HEK293 (cell line): ENCODE measurements around the gene SDF2.

Source experiments
- SALL2 ChIP-seq: fragments of 450-650 bp; formaldehyde crosslinking; IDR thresholded peaks from 2 replicates; pipeline ENCODE4 v1.5.0; 2017; ENCODE audit warnings: missing biosample characterization, mild to moderate bottlenecking, missing genetic modification characterization, borderline replicate concordance
- YY1 ChIP-seq: fragments of 450-650 bp; formaldehyde crosslinking; IDR thresholded peaks from 2 replicates; pipeline ENCODE4 v1.5.1; 2018; ENCODE audit warnings: missing biosample characterization, missing genetic modification characterization
- ZFHX2 ChIP-seq: fragments of 450-650 bp; formaldehyde crosslinking; conservative IDR thresholded peaks from 2 replicates; pipeline ENCODE4 v1.5.1; 2016; ENCODE audit warnings: missing biosample characterization, missing genetic modification characterization
- ZNF132 ChIP-seq: fragments of 450-650 bp; formaldehyde crosslinking; IDR thresholded peaks from 2 replicates; pipeline ENCODE4 v1.5.1; 2017; ENCODE audit warnings: missing biosample characterization, missing genetic modification characterization, borderline replicate concordance
- ZNF530 ChIP-seq: fragments of 450-650 bp; formaldehyde crosslinking; IDR thresholded peaks from 2 replicates; pipeline ENCODE4 v1.5.1; 2016; ENCODE audit warnings: low read depth, missing biosample characterization, missing genetic modification characterization
- ZSCAN16 ChIP-seq: fragments of 450-650 bp; formaldehyde crosslinking; IDR thresholded peaks from 2 replicates; pipeline ENCODE4 v1.5.1; 2016; ENCODE audit warnings: missing biosample characterization, missing genetic modification characterization
- TF ChIP-seq, protein P1 (sequence below): fragments of 450-650 bp; formaldehyde crosslinking; IDR thresholded peaks from 2 replicates; pipeline ENCODE4 v1.5.1; 2016; ENCODE audit warnings: missing biosample characterization, missing genetic modification characterization, borderline replicate concordance
- TF ChIP-seq, protein P2 (sequence below): fragments of 450-650 bp; formaldehyde crosslinking; IDR thresholded peaks from 2 replicates; pipeline ENCODE4 v1.5.1; 2017; ENCODE audit warnings: missing biosample characterization, missing genetic modification characterization
- TF ChIP-seq, protein P3 (sequence below): fragments of 450-650 bp; formaldehyde crosslinking; conservative IDR thresholded peaks from 2 replicates; pipeline ENCODE4 v1.5.1; 2016; ENCODE audit warnings: low read depth, missing biosample characterization, missing genetic modification characterization
- TF ChIP-seq, protein P4 (sequence below): fragments of 450-650 bp; formaldehyde crosslinking; IDR thresholded peaks from 2 replicates; pipeline ENCODE4 v1.5.1; 2016; ENCODE audit warnings: missing biosample characterization, missing genetic modification characterization
- TF ChIP-seq, protein P5 (sequence below): fragments of 450-650 bp; formaldehyde crosslinking; IDR thresholded peaks from 2 replicates; pipeline ENCODE4 v1.5.1; 2017; ENCODE audit warnings: missing biosample characterization, missing genetic modification characterization

DNA sequence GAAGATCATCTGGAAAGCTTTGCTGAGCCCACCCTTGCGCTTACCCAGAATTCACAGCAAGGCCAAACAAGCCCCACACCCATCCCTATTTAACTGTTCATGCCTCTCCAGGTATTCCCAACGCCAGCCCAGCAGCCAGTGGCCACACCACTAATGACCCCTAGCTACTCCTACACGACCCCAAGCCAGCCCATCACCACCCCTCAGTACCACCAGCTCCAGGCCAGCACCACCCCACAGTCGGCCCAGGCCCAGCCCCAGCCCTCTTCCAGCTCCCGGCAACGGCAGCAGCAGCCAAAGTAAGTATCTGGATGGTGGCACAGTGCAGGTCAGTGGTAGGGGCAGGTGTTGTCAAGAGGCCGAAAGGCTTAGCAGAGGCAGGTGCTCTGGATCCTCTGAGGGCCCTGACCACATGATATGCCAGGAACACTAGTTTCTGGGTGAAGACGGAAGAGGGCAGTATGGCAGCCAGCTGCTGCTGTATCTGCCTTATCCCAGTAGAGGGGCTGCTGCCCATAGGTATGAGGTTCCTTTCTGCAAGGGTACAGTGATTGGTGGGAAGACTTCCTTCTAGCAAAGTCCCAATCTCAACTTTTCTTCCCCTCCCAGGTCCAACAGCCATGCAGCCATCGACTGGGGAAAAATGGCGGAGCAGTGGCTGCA is 39.3 kb upstream of the SDF2 start:
- TF ChIP-seq, protein P1, sequence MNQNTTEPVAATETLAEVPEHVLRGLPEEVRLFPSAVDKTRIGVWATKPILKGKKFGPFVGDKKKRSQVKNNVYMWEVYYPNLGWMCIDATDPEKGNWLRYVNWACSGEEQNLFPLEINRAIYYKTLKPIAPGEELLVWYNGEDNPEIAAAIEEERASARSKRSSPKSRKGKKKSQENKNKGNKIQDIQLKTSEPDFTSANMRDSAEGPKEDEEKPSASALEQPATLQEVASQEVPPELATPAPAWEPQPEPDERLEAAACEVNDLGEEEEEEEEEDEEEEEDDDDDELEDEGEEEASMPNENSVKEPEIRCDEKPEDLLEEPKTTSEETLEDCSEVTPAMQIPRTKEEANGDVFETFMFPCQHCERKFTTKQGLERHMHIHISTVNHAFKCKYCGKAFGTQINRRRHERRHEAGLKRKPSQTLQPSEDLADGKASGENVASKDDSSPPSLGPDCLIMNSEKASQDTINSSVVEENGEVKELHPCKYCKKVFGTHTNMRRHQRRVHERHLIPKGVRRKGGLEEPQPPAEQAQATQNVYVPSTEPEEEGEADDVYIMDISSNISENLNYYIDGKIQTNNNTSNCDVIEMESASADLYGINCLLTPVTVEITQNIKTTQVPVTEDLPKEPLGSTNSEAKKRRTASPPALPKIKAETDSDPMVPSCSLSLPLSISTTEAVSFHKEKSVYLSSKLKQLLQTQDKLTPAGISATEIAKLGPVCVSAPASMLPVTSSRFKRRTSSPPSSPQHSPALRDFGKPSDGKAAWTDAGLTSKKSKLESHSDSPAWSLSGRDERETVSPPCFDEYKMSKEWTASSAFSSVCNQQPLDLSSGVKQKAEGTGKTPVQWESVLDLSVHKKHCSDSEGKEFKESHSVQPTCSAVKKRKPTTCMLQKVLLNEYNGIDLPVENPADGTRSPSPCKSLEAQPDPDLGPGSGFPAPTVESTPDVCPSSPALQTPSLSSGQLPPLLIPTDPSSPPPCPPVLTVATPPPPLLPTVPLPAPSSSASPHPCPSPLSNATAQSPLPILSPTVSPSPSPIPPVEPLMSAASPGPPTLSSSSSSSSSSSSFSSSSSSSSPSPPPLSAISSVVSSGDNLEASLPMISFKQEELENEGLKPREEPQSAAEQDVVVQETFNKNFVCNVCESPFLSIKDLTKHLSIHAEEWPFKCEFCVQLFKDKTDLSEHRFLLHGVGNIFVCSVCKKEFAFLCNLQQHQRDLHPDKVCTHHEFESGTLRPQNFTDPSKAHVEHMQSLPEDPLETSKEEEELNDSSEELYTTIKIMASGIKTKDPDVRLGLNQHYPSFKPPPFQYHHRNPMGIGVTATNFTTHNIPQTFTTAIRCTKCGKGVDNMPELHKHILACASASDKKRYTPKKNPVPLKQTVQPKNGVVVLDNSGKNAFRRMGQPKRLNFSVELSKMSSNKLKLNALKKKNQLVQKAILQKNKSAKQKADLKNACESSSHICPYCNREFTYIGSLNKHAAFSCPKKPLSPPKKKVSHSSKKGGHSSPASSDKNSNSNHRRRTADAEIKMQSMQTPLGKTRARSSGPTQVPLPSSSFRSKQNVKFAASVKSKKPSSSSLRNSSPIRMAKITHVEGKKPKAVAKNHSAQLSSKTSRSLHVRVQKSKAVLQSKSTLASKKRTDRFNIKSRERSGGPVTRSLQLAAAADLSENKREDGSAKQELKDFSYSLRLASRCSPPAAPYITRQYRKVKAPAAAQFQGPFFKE (tag by site-specific recombination): no peak
- TF ChIP-seq, protein P2, sequence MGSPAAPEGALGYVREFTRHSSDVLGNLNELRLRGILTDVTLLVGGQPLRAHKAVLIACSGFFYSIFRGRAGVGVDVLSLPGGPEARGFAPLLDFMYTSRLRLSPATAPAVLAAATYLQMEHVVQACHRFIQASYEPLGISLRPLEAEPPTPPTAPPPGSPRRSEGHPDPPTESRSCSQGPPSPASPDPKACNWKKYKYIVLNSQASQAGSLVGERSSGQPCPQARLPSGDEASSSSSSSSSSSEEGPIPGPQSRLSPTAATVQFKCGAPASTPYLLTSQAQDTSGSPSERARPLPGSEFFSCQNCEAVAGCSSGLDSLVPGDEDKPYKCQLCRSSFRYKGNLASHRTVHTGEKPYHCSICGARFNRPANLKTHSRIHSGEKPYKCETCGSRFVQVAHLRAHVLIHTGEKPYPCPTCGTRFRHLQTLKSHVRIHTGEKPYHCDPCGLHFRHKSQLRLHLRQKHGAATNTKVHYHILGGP (tag by site-specific recombination): no peak
- TF ChIP-seq SALL2 (tag by site-specific recombination) (no peak), ZFHX2 (tag by site-specific recombination) (no peak), ZSCAN16 (no peak), YY1 (no peak), ZNF132 (no peak), ZNF530 (no peak)
- TF ChIP-seq, protein P3, sequence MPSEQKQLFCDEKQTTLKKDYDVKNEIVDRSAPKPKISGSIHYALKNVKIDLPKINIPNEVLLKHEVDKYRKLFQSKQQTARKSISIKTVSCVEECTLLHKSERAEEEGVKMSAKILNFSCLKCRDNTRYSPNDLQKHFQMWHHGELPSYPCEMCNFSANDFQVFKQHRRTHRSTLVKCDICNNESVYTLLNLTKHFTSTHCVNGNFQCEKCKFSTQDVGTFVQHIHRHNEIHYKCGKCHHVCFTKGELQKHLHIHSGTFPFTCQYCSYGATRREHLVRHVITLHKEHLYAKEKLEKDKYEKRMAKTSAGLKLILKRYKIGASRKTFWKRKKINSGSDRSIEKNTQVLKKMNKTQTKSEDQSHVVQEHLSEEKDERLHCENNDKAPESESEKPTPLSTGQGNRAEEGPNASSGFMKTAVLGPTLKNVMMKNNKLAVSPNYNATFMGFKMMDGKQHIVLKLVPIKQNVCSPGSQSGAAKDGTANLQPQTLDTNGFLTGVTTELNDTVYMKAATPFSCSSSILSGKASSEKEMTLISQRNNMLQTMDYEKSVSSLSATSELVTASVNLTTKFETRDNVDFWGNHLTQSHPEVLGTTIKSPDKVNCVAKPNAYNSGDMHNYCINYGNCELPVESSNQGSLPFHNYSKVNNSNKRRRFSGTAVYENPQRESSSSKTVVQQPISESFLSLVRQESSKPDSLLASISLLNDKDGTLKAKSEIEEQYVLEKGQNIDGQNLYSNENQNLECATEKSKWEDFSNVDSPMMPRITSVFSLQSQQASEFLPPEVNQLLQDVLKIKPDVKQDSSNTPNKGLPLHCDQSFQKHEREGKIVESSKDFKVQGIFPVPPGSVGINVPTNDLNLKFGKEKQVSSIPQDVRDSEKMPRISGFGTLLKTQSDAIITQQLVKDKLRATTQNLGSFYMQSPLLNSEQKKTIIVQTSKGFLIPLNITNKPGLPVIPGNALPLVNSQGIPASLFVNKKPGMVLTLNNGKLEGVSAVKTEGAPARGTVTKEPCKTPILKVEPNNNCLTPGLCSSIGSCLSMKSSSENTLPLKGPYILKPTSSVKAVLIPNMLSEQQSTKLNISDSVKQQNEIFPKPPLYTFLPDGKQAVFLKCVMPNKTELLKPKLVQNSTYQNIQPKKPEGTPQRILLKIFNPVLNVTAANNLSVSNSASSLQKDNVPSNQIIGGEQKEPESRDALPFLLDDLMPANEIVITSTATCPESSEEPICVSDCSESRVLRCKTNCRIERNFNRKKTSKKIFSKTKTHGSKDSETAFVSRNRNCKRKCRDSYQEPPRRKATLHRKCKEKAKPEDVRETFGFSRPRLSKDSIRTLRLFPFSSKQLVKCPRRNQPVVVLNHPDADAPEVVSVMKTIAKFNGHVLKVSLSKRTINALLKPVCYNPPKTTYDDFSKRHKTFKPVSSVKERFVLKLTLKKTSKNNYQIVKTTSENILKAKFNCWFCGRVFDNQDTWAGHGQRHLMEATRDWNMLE (tag by site-specific recombination): no peak
- TF ChIP-seq, protein P4, sequence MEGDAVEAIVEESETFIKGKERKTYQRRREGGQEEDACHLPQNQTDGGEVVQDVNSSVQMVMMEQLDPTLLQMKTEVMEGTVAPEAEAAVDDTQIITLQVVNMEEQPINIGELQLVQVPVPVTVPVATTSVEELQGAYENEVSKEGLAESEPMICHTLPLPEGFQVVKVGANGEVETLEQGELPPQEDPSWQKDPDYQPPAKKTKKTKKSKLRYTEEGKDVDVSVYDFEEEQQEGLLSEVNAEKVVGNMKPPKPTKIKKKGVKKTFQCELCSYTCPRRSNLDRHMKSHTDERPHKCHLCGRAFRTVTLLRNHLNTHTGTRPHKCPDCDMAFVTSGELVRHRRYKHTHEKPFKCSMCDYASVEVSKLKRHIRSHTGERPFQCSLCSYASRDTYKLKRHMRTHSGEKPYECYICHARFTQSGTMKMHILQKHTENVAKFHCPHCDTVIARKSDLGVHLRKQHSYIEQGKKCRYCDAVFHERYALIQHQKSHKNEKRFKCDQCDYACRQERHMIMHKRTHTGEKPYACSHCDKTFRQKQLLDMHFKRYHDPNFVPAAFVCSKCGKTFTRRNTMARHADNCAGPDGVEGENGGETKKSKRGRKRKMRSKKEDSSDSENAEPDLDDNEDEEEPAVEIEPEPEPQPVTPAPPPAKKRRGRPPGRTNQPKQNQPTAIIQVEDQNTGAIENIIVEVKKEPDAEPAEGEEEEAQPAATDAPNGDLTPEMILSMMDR (tag by site-specific recombination): no peak
- TF ChIP-seq, protein P5, sequence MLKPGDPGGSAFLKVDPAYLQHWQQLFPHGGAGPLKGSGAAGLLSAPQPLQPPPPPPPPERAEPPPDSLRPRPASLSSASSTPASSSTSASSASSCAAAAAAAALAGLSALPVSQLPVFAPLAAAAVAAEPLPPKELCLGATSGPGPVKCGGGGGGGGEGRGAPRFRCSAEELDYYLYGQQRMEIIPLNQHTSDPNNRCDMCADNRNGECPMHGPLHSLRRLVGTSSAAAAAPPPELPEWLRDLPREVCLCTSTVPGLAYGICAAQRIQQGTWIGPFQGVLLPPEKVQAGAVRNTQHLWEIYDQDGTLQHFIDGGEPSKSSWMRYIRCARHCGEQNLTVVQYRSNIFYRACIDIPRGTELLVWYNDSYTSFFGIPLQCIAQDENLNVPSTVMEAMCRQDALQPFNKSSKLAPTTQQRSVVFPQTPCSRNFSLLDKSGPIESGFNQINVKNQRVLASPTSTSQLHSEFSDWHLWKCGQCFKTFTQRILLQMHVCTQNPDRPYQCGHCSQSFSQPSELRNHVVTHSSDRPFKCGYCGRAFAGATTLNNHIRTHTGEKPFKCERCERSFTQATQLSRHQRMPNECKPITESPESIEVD (tag by site-specific recombination): no peak
